Measurements from ENCODE around the gene CDK9. TPM values are rescaled to one million over a fixed set of nuclear protein-coding genes. Genes with fewer than 3 reads are reported as not detected.

CDK9 gene
- total RNA-seq, 2 donors from 2014 or later, result 64.0 to 77.7 TPM

- intact Hi-C loops (cut with DNase I), result no loop called here
- no peak overlapping the region for H3K9ac ChIP-seq (ENCODE audit: low read depth in 2 of 2, low read length in 2 of 2)
- TF ChIP-seq CTCF (IDR thresholded peaks at IDR 0.05), result no peak
- peaks cover under 1% of the 10 kb centered on the region for H3K4me1 ChIP-seq
- no peaks in the 10 kb centered on the region for H3K27me3 ChIP-seq
- DNase-seq, result no peak
- H3K36me3 ChIP-seq, result no peaks in the 10 kb centered on the region
- H3K9me3 ChIP-seq, result no peaks in the 10 kb centered on the region
- H3K4me3 ChIP-seq, result no peak overlapping the region
- no peak overlapping the region for H3K27ac ChIP-seq
Measured at GRCh38 chr9:127765418-127765817, 20.4 kb upstream of the CDK9 start.

DNA sequence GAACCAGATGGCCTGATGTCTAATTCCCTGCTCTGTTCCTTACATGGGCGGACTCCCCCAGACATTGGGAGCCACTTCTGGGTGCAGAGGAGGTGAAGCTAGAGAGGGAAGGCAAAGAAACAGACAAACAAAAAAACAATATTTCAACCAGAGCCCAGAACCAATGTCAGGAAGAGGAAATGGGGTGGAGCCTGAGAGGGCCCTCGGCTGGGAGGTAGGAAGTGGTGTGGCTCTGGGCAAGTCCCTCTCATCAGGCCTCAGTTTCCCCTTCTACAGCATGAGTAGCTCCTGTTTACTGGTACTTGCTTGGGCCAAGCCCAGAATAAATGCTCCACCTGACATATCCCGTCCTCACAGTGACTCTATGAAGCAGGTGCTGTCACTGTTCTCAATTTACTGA is 18.4 kb upstream of the CDK9 start:
- no peak for DNase-seq
- intact Hi-C loops (cut with DNase I), result no loop called here
- Histone ChIP-seq H3K4me3 (no peak overlapping the region), H3K27ac (peak overlapping the region; percentile 30), H3K27me3 (no peaks in the 10 kb centered on the region), H3K9me3 (no peaks in the 10 kb centered on the region), H3K4me1 (peaks cover 7% of the 10 kb centered on the region), H3K36me3 (no peaks in the 10 kb centered on the region), H3K9ac (ENCODE audit: low read depth in 2 of 2, low read length in 2 of 2) (peak overlapping the region in 1 of 2 donors; percentile 23)
- no peak for TF ChIP-seq CTCF (IDR thresholded peaks at IDR 0.05)

- peaks cover 7% of the 10 kb centered on the region for H3K4me1 ChIP-seq
Measured at GRCh38 chr9:127767909-127768331, 17.9 kb upstream of the CDK9 start.

GRCh38 chr9:127768698-127769097 is 17.1 kb upstream of the CDK9 start:
- DNase-seq, result no peak
- intact Hi-C loops (cut with DNase I), result no loop called here
- Histone ChIP-seq H3K4me3 (no peak overlapping the region), H3K9ac (ENCODE audit: low read depth in 2 of 2, low read length in 2 of 2) (no peak overlapping the region), H3K36me3 (no peaks in the 10 kb centered on the region), H3K27ac (no peak overlapping the region), H3K27me3 (no peaks in the 10 kb centered on the region), H3K9me3 (no peaks in the 10 kb centered on the region), H3K4me1 (peaks cover 7% of the 10 kb centered on the region)
- no peak for TF ChIP-seq CTCF (IDR thresholded peaks at IDR 0.05)

More at GRCh38 chr9:127767909-127768331, 17.9 kb upstream of the CDK9 start:
- Histone ChIP-seq H3K4me3 (no peak overlapping the region), H3K9me3 (no peaks in the 10 kb centered on the region), H3K9ac (ENCODE audit: low read depth in 2 of 2, low read length in 2 of 2) (peak overlapping the region in 1 of 2 donors; percentile 23), H3K36me3 (no peaks in the 10 kb centered on the region), H3K27ac (peak overlapping the region; percentile 30), H3K27me3 (no peaks in the 10 kb centered on the region)
- no peak for TF ChIP-seq CTCF (IDR thresholded peaks at IDR 0.05)
- intact Hi-C loops (cut with DNase I), result no loop called here
- DNase-seq, result no peak

DNA sequence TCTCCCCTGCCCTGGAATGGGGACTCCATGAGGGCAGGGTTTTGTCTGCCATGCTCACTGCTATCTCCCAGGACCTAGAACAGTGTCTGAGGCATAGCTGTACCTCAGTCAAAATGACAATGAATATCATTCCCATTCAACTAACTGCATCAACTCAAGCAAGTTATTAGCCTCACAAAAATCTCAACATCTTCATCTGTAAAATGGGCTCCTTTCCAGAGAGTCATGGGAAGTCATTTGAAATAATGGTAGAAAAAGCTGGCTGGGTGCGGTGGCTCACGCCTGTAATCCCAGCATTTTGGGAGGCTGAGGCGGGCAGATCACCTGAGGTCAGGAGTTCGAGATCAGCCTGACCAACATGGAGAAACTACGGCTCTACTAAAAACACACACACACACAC is 16.7 kb upstream of the CDK9 start:
- no peaks in the 10 kb centered on the region for H3K9me3 ChIP-seq
- H3K36me3 ChIP-seq, result no peaks in the 10 kb centered on the region
- H3K27ac ChIP-seq, result no peak overlapping the region
- no peak for TF ChIP-seq CTCF (IDR thresholded peaks at IDR 0.05)
- no peak overlapping the region for H3K4me3 ChIP-seq
- intact Hi-C loops (cut with DNase I), result no loop called here
- no peaks in the 10 kb centered on the region for H3K27me3 ChIP-seq
- DNase-seq, result no peak
- H3K9ac ChIP-seq (ENCODE audit: low read depth in 2 of 2, low read length in 2 of 2), result no peak overlapping the region
- peaks cover 7% of the 10 kb centered on the region for H3K4me1 ChIP-seq
